Right lobe of liver (tissue), 6 donors: ENCODE measurements around the gene ZMIZ1. TPM values are rescaled to one million over a fixed set of nuclear protein-coding genes. Genes with fewer than 3 reads are reported as not detected.

Source experiments
- ATAC-seq, 4 donors: fragments of 200-7000 bp; cut with Tn5 transposase; one replicate each; pipeline ENCODE4 v1.9.1; 2020; ENCODE audit warnings: mild to moderate bottlenecking in 4 of 4, moderate library complexity in 4 of 4
- DNase-seq, 3 donors: peaks; one replicate each; pipeline ENCODE4 v3.0.0-alpha.2; 2020
- H3K27ac ChIP-seq, 3 donors: fragments of 200-600 bp; one replicate each; pipeline ENCODE4 v1.8.0; 2022
- H3K27me3 ChIP-seq, 2 donors: fragments of 200-600 bp; one replicate each; pipeline ENCODE4 v1.8.0; 2022
- H3K36me3 ChIP-seq, 4 donors: fragments of 200-600 bp; sonication (generic) in 1 of 4; one replicate each; pipeline versions ENCODE4 v1.5.1 to v1.8.0; 2017 to 2022; ENCODE audit warnings: control low read depth in 1 of 4
- H3K4me1 ChIP-seq, 4 donors: fragments of 200-600 bp; sonication (generic) in 1 of 4; one replicate each; pipeline versions ENCODE4 v1.5.1 to v1.8.0; 2017 to 2022; ENCODE audit warnings: control low read depth in 1 of 4
- H3K4me3 ChIP-seq, 3 donors: fragments of 200-600 bp; one replicate each; pipeline ENCODE4 v1.8.0; 2022
- H3K9me3 ChIP-seq, 4 donors: fragments of 200-600 bp; sonication (generic) in 1 of 4; one replicate each; pipeline versions ENCODE4 v1.5.1 to v1.8.0; 2017 to 2022; ENCODE audit warnings: control low read depth in 1 of 4
- POLR2A ChIP-seq: fragments of 450-650 bp; IDR thresholded peaks from one replicate; pipeline ENCODE4 v1.6.1; 2017; ENCODE audit warnings: antibody characterized with exemption, mild to moderate bottlenecking
- WGBS: methylation state at CpG from one replicate; pipeline ENCODE4 v1.1.6; 2018; ENCODE audit warnings: low coverage, low lambda C conversion rate; ENCODE audit not compliant: insufficient coverage; ENCODE audit errors: missing lambda C conversion rate; 5-methylcytosine and 5-hydroxymethylcytosine counted together
- intact Hi-C, 2 donors: fragments of 100-400 bp; cut with DNase I; formaldehyde crosslinking; loops; one replicate each; pipeline versions ENCODE4 v1.11.2 to v1.14.1; 2022
- total RNA-seq, 6 experiments: library from RNA; depleted of rRNA in 2 of 6; stranded (reverse); fragments of >200 nt in 2 of 6; fragmentation: NEBNext Ultra II Directional in 3 of 6; extraction: Animal tissue kit (Norgen Biotek cat#: 25700) in 3 of 6; gene quantifications; one replicate each; pipeline versions ENCODE4 v1.1.0 to v1.2.4, GENCODE V29; 2016 to 2023
- TF ChIP-seq, protein P1 (sequence below), 4 donors: fragments of 200-600 bp in 3 of 4; fragments of 450-650 bp in 1 of 4; IDR thresholded peaks; one replicate each; pipeline versions ENCODE4 v1.5.1 to v1.8.0; 2016 to 2022; ENCODE audit warnings: antibody characterized with exemption in 4 of 4, mild to moderate bottlenecking in 2 of 4
- donor health status: DM: no; HTN: yes; CAD: no.
- donor health status: DM: no; HTN: no; CAD: no.
- donor health status: DM: no; HTN: no; CAD: no.
- donor health status: DM: no; HTN: yes; CAD: no.
- donor health status: DM: no; HTN: yes; CAD: no.

The ZMIZ1 gene
- total RNA-seq, 6 experiments from 2014 or later = 9.9 to 22.8 (median 12.3) TPM

GRCh38 chr10:79084012-79084971 is 15.5 kb downstream of the ZMIZ1 start:
- Histone ChIP-seq H3K4me1 (peaks cover 0 to 75% (median 45%) of the 10 kb centered on the region in 4 donors), H3K36me3 (no peaks in the 10 kb centered on the region), H3K9me3 (no peaks in the 10 kb centered on the region), H3K27me3 (no peaks in the 10 kb centered on the region), H3K27ac (peak overlapping the region; percentile 47 to 58 (median 57)), H3K4me3 (no peak overlapping the region)
- TF ChIP-seq, protein P1, sequence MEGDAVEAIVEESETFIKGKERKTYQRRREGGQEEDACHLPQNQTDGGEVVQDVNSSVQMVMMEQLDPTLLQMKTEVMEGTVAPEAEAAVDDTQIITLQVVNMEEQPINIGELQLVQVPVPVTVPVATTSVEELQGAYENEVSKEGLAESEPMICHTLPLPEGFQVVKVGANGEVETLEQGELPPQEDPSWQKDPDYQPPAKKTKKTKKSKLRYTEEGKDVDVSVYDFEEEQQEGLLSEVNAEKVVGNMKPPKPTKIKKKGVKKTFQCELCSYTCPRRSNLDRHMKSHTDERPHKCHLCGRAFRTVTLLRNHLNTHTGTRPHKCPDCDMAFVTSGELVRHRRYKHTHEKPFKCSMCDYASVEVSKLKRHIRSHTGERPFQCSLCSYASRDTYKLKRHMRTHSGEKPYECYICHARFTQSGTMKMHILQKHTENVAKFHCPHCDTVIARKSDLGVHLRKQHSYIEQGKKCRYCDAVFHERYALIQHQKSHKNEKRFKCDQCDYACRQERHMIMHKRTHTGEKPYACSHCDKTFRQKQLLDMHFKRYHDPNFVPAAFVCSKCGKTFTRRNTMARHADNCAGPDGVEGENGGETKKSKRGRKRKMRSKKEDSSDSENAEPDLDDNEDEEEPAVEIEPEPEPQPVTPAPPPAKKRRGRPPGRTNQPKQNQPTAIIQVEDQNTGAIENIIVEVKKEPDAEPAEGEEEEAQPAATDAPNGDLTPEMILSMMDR (IDR thresholded peaks at IDR 0.05) = no peak
- TF ChIP-seq POLR2A = no peak
- intact Hi-C loops = loop anchor here in 1 of 2 donors (10.0 kb wide), 1 partner anchor 111 kb away; no protein-coding TSS in a partner anchor
- 32% methylated on average over 8 of the region's 9 CpGs for WGBS
- peak; percentile 92 to 94 (median 93) for DNase-seq
- ATAC-seq = peak; percentile 65 to 76 (median 70)

DNA sequence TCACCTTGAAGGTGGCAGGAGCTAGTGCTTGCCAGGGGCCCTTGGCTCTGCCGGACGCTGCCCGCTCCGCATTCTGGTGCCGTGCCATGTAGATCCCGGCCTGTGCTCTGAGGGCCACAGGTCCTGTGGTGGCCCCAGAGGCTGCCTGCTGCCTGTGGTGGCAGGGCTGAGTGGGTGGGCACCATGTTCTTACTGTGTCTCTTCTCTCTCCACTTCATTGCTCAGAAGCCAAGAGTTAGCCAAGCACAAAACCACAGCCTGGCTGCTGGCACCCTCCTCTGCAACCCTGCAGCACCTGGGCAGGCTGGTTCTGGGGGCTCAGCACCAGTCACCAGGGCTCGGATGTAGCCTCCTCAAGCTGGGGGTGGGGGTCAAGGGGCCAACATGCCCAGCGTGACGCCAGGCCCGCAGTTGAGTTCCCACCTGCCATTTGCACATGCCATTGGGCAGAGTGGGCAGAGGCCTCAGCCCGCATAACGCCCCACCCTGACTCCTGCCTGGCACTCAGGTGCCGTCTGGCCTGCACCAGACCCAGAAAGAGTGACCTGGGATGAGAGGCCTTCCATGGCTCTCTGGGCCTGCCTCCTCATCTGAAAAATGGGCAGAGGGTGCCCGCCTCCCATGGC is 16.3 kb downstream of the ZMIZ1 start:
- intact Hi-C loops = loop anchor here in 1 of 2 donors (10.0 kb wide), 1 partner anchor 110 kb away; no protein-coding TSS in a partner anchor
- WGBS = no CpG with 5 or more reads among the region's 14 CpGs

DNA sequence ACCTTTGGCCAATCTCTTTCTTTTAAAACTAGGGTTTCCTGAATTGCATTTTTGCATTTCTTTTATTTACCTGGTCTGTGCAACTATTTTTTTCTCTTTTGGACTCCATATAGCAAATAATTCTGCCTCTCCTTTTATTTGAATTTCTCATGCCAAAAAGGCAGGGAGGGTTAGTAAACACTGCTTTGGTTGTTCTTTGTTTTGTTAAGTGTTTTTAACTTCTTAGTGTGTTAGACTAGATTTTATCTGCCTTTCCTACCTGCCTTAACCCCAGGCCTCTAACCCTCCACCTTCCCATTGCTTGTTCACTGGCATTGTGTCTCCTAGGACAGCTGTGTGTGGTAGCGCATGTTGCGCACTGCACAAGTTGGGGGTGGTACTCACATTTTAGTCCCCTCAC is 18.1 kb downstream of the ZMIZ1 start:
- intact Hi-C loops = loop anchor here in 1 of 2 donors (10.0 kb wide), 1 partner anchor 108 kb away; no protein-coding TSS in a partner anchor
- Histone ChIP-seq H3K4me3 (no peak overlapping the region), H3K4me1 (peaks cover 0 to 68% (median 49%) of the 10 kb centered on the region in 4 donors), H3K27ac (peak overlapping the region in 2 of 3 donors; percentile 43 to 65), H3K27me3 (no peaks in the 10 kb centered on the region), H3K9me3 (no peaks in the 10 kb centered on the region), H3K36me3 (no peaks in the 10 kb centered on the region)
- DNase-seq (no peak), ATAC-seq (no peak)
- no CpG with 5 or more reads among the region's 2 CpGs for WGBS
- no peak for TF ChIP-seq POLR2A
- TF ChIP-seq, protein P1 (IDR thresholded peaks at IDR 0.05) = no peak

More for the DNA sequence above, 16.3 kb downstream of the ZMIZ1 start:
- Histone ChIP-seq H3K27me3 (no peaks in the 10 kb centered on the region), H3K4me1 (peaks cover 0 to 68% (median 46%) of the 10 kb centered on the region in 4 donors), H3K9me3 (no peaks in the 10 kb centered on the region), H3K4me3 (no peak overlapping the region), H3K36me3 (no peaks in the 10 kb centered on the region), H3K27ac (peak overlapping the region in 2 of 3 donors; percentile 34 to 47)
- no peak for ATAC-seq
- TF ChIP-seq, protein P1 (IDR thresholded peaks at IDR 0.05) = no peak
- TF ChIP-seq POLR2A = no peak
- DNase-seq = no peak

DNA sequence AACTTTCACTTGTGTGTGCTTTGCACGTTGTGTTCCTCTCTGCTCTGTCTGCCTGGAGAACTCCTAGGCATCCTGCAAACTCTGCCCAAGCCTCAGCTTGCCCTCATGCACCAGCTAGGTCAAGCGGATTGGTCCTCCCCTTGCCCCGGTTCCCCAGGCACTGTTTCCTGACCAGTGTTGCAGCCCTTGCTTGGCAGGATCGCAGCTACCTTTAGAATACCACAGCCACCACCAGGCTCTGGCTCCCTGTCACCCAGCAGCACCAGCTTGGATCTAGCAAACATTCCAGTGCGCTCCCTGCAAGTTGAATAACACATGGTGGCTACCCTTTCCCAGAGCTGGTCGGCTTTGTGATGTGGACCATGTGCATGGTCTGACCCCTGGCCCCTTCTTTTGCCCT is 19.0 kb downstream of the ZMIZ1 start:
- DNase-seq = peak in 2 of 3 donors; percentile 73 to 74
- Histone ChIP-seq H3K27me3 (no peaks in the 10 kb centered on the region), H3K36me3 (no peaks in the 10 kb centered on the region), H3K9me3 (no peaks in the 10 kb centered on the region), H3K27ac (peak overlapping the region in 2 of 3 donors; percentile 43 to 65), H3K4me1 (peaks cover 0 to 74% (median 49%) of the 10 kb centered on the region in 4 donors), H3K4me3 (no peak overlapping the region)
- peak; percentile 7 to 48 (median 44) for ATAC-seq
- TF ChIP-seq POLR2A = no peak
- TF ChIP-seq, protein P1 (IDR thresholded peaks at IDR 0.05) = no peak
- WGBS = 40% methylated on average over 5 of the region's 6 CpGs
- intact Hi-C loops = loop anchor here in 1 of 2 donors (10.0 kb wide), 1 partner anchor 107 kb away; no protein-coding TSS in a partner anchor
